HG02571 (cell line): ENCODE measurements around the gene DYNC2I2.
"Not testable (repeated sequence)": the region's sequence is repeated elsewhere in the genome, so short reads cannot be mapped to it uniquely, and the experiment has no call there.

Experiments
- ATAC-seq: cut with Tn5 transposase; IDR thresholded peaks from one replicate; pipeline ENCODE4 v1.9.1; 2021; ENCODE audit warnings: mild to moderate bottlenecking, moderate library complexity; ENCODE audit not compliant: unreplicated experiment

DYNC2I2 gene

DNA sequence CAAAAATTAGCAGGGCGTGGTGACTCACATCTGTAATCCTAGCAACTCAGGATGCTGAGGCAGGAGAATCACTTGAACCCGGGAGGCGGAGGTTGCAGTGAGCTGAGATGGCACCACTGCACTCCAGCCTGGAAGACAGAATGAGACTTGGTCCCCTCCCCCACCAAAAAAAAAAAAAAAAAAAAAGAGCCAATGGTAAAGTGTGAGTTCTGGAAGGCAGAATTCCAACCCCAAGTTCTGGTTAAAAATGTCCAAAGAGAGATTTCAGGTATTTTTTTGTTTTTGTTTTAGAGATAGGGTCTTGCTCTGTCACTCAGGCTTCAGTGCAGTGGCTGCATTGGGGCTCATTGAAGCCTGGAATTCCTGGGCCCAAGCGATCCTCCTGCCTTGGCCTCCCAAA is 30.8 kb upstream of the DYNC2I2 start:
- ATAC-seq: no peak

GRCh38 chr9:128685636-128686489 is 29.2 kb upstream of the DYNC2I2 start:
- ATAC-seq: no peak

GRCh38 chr9:128684325-128685199 is 27.9 kb upstream of the DYNC2I2 start:
- no peak for ATAC-seq

DNA sequence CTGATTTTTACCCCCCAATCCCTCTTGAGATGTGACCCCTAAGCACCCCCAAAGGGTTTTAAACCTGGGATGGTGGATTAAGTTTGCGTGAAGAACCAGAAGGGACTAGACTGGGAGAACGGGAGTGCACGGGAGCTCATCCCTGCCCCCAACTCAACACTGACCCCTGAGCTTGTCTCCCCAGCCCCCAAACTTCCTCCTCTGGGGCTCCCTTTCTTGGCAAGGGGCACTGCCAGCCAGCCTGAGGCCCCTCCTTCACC is 27.3 kb upstream of the DYNC2I2 start:
- ATAC-seq: no peak

GRCh38 chr9:128683340-128684064 is 26.9 kb upstream of the DYNC2I2 start:
- ATAC-seq: no peak

DNA sequence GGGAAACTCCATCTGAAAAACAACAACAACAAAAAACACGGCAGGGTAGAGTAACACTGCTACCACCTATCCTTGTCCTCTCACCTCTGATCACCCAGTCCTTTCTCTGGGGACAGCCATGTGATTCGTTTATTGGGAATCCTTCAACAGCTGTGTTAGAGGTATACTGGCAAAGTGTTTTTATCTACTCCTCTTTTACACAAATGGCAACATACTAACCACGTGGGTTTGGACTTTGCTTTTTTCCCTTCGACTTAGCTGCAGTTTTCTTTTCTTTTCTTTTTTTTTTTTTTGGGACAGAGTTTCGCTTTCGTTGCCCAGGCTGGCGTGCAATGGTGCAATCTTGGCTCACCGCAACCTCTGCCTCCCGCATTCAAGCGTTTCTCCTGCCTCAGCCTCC is 21.1 kb upstream of the DYNC2I2 start:
- ATAC-seq: no peak

DNA sequence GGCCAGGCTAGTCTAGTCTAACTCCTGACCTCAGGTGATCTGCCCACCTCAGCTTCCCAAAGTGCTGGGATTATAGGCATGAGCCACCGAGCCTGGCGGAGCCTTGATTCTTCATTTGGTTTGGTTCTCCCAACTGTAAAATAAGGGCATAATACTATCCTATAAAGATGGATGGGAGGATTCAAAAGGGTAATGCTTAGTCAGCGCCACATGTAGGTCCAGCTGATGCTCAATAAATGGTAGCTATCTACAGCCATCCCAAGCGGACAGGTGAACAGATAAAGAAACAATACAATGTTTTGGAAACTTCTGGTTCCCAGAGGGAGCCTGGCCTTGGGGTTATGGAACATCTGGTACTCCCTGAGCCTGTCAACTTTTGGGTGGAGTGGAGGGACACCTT is 18.7 kb upstream of the DYNC2I2 start:
- no peak for ATAC-seq

GRCh38 chr9:128669786-128670185 is 13.1 kb upstream of the DYNC2I2 start:
- ATAC-seq: no peak

- ATAC-seq: not testable (repeated sequence)
These were observed 9.9 kb upstream of the DYNC2I2 start for GRCh38 chr9:128666481-128666941.

DNA sequence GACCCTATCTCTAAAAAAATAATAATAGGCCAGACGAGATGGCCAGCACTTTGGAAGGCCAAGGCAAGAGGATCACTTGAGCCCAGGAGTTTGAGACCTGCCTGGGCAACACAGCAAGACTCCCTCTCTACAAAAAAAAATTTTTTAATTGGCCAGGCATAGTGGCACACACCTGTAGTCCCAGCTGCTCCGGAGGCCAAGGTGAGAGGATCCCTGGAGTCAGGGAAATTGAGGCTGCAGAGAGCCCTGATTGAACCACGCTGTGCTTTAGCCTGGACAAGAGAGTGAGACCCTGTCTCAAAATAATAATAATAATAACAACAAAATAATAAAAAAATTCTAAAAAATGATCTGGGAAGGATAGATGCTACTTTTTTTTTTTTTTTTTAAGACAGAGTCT is 1.1 kb upstream of the DYNC2I2 start:
- no peak for ATAC-seq

DNA sequence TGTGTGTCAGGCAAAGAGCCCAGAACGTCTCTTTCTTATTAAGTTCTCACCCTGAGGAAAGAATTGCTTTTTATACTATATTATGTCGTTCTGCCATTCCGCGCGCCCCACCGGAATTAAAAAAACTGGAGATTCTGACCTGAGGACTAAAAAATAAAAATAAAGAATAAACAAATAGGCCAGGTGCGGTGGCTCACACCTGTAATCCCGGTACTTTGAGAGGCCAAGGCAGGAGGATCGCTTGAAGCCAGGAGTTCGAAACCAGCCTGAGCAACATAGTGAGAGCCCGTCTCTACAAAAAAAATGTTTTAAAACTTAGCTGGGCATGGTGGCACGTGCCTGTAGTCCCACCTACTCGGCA is 677 bp upstream of the DYNC2I2 start:
- no peak for ATAC-seq

- no peak for ATAC-seq
These were observed 2.2 kb downstream of the DYNC2I2 start for GRCh38 chr9:128654481-128654880.

DNA sequence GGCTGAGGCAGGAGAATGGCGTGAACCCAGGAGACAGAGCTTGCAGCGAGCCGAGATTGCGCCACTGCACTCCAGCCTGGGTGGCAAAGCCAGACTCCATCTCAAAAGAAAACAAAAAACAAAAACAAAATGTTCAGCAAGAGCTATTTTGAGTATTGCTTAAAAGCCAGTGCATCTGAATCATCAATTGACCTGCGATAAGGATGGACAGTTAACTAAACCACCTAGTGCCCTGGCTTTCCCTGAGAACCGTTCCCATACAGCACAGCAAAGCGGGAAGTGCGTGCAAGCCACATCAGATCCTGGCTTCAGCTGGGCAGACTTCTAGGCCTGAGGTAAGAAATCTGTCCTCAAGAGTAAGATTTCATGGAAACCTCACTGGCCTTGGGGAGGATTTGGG is 2.7 kb downstream of the DYNC2I2 start:
- no peak for ATAC-seq

GRCh38 chr9:128651798-128652197 is 4.8 kb downstream of the DYNC2I2 start:
- no peak for ATAC-seq

DNA sequence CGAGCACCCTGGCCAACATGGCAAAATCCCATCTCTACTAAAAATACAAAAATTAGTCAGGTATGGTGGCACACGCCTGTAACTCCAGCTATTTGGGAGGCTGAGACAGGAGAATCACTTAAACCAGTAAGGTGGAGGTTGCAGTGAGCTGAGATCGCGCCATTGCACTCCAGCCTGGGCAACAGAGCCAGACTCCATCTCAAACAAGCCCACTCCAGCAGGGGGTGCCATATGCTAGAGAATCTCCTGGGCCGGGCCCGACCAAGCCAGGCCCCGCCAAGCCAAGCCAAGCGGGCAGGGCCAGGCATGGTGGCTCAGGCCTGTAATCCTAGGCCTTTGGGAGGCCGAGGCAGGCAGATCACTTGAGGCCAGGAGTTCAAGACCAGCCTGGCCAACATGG is 8.4 kb downstream of the DYNC2I2 start:
- ATAC-seq: not testable (repeated sequence)

- peak; percentile 64 for ATAC-seq
These were observed 12.9 kb downstream of the DYNC2I2 start for GRCh38 chr9:128643519-128644300.

DNA sequence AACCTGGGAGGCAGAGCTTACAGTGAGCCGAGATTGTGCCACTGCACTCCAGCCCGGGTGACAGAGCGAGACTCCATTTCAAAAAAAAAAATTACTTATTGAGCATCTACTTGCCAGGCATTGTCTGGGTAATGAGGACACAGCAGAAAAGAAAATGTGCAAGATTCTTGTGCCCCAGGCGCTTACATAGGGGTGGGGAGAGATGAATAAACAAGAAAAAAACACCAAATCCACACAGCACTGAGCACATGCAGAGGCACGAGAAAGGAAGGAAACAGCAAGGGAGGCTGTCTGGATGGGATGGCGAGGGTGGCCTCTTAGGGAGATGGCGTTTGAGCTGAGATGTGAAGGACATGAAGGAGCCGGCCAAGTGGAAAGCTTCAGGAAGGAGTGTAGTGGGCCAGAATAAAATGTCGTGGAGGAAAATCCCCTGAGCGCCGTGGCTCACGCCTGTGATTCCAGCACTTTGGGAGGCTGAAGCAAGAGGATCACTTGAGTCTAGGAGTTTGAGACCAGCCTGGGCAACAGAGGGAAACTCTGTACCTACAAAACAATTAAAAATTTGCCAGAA is 13.9 kb downstream of the DYNC2I2 start:
- no peak for ATAC-seq

GRCh38 chr9:128640603-128641002 is 16.0 kb downstream of the DYNC2I2 start:
- ATAC-seq: no peak

- ATAC-seq: no peak
These were observed 18.1 kb downstream of the DYNC2I2 start for GRCh38 chr9:128638580-128638979.

DNA sequence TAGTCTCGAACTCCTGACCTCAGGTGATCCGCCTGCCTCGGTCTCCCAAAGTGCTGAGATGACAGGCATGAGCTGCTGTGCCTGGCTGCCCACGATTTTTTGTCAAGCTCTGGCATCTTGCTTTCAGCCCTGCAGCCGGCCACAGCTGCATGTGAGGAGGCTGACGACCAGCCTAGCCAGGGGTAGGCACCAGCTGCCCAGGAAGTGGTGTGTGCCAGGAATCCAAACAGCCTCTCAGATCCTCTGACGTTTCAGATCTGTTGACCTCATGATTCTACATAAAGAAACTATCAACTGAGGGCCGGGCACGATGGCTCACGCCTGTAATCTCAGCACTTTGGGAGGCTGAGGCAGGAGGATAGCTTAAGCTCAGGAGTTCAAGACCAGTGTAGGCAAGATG is 19.0 kb downstream of the DYNC2I2 start:
- ATAC-seq: no peak
